Right lung (tissue), 5 donors: ENCODE results near the gene SUFU. TPM values are rescaled to one million over a fixed set of nuclear protein-coding genes. Genes with fewer than 3 reads are reported as not detected.
"Not testable (repeated sequence)": the region's sequence is repeated elsewhere in the genome, so short reads cannot be mapped to it uniquely, and the experiment has no call there.

Source experiments
- DNase-seq, 2 donors: peaks; one replicate each; pipeline ENCODE4 v3.0.0-alpha.2; 2013
- polyA plus RNA-seq, 5 donors: library from polyadenylated mRNA; unstranded; fragments of 120-200 nt; gene quantifications; one replicate each; pipeline versions ENCODE4 v1.2.1 to v1.2.3, GENCODE V29; 2013; ENCODE audit warnings: inconsistent platforms in 1 of 5, low replicate concordance in 1 of 5; ENCODE audit not compliant: insufficient read length in 5 of 5, insufficient read depth in 1 of 5

The SUFU gene
- polyA plus RNA-seq, 5 donors: 22.0 to 29.7 (median 27.2) TPM

DNA sequence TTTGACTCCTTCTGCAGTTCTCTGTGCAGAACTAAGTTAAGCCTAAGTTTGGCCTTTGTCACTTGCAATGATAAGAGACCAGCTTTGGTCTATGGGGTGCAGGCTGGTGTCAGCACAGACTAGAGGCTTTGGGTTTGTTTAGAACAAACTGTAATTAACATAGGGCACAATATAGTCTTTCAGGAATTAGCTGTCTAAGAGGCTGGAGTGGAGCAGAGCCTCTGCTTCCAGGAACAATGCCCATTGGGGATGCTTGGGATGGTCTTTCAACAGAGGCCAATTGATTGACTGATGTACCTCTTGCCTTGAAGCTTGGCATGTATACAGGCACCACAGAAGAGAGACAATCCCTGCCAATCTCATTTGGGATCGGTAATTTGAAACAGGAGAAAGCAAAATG is 4.7 kb downstream of the SUFU start:
- no peak for DNase-seq

DNA sequence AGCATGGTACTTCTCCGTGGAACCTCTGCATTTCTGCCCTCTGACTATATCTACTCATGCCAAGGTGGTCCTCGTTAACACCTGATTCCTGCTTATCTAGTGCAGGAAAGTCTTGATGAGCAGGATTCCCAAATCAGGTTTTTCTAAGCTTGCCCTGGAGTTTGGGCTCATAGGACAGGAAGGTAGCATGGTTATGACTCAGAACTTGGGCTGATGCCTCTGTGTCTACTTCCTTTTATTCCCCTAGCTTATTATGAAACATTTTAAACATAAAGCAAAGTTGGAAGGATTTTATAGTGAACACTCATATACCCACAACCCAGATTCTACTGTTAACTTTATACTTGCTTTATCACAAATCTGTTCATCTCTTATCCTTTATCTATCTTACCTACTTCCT is 5.6 kb downstream of the SUFU start:
- no peak for DNase-seq

DNA sequence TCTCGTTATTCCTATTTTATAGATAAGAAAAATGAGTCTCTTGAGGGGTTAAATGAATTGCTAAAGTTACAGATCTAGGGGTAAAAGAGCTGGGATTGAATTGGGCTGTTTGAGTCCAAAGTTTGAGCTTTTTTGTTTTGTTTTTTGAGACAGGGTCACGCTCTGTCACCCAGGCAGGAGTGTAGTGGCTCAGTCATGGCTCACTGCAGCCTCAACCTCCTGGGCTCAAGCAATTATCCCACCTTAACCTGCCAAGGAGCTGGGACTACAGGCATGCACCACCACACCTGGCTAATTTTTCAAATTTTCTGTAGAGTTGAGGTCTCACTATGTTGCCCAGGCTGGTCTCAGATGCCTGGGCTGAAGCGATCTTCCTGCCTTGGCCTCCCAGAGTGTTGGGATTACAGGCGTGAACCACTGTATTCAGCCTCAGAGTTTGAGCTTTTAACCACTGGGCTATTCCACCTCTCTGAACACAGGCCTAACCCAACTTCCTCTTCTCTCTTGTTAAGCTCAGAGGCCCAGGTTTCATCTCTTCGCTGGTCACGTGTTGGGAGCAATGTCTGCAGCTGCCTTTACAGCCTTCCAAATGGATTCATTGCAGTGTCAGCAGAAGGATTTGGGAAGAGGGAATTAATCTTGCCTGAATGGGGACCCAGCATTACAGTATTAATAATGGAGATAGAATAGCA is 8.0 kb downstream of the SUFU start:
- DNase-seq: no peak

DNA sequence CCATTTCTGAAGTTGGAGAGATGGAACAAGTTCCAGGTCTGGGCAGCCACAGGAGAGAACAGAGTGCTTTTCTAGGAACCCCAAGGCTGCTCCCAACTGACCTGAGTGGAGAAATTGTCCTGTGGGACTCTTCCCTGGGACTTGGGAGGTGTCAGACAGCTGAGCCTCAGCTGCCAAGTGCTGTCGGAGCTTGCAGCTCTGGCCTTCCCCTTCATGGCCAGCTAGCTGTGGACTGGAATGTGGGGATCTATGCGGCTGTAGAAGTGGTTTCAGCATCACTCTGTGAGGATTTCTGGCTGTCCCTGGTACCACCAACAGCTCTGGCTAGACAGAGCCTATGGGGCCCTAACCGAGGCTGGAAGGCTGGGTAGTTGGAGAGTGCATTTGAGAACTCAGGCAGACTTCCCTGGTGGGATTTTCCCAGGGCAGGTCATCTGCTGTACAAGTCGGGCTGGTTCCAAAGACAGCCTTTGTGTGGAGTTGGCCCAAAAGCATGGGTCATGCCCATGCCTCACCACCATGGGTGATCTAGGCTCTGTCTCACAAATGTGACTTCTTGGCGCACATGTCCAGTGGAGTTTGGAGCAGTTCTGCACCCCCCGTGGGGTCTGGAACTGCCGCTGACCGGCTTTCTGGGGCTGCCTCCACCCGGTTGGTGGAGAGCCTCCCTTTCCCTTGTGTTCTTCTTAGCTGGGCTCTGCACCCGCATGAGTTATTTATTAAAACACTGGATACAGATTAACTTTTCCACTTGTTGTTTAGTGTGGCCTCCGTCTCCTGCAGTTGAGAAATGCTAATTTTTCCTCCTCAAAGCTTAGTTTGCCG is 10.9 kb downstream of the SUFU start:
- DNase-seq: no peak

DNA sequence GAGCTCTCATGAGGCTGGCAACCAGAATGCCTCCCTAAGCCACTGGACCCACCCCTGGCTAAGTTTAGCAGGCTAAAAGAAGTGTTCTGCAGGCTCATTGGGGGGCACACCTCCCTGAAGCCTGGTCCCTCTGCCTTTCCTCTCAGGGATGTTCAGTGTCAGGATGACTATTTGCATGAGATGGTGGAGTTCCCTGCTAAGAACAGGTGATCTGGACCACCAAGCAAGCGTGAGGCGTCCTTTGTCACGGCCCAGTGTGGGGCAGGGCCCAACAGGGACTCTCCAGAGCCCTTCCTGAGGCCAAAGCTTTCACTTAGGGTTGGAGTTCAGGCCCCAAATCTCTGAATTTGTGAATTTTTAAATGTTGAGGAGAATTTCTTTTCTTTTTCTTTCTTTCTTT is 12.0 kb downstream of the SUFU start:
- no peak for DNase-seq

DNA sequence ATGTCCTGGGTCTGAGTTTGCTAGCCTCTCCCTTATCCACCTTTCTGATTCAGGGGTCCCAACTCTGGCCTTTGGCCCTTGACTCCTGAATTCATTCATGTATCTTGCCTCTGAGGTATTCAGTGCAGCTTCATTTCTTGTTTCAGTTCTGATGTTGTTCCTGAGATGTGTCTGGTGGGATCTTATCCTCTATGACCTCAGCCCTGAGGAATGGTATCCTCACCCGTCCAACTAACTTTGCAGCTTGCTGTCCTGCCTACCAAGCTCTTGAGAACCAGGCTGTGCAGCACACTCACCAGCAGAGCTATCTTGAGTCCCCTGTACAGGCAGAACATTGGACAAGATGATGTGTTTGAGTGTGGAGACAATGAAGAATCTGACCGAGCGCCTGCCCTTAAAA is 13.8 kb downstream of the SUFU start:
- no peak for DNase-seq

GRCh38 chr10:102519246-102519825 is 15.6 kb downstream of the SUFU start:
- DNase-seq: no peak

DNA sequence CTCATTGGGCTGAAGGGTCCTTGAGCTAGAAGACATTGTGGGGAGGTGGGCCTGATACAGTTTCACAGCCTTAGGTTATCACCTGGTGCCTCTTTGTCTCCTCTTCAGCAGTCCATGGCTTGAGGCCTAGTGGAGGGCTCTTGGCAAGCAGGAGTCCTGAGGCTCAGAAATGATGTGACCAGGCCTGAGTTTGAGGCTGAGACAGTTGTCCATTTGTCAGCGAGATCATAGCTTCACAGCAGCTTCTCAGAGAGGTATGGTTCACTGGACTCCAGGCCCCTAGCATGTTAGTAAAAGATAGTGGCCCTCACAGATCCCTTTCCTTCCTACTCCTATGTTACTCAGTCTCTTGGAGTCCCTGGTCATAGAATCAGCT is 19.1 kb downstream of the SUFU start:
- no peak for DNase-seq

GRCh38 chr10:102523250-102524029 is 19.7 kb downstream of the SUFU start:
- no peak for DNase-seq

DNA sequence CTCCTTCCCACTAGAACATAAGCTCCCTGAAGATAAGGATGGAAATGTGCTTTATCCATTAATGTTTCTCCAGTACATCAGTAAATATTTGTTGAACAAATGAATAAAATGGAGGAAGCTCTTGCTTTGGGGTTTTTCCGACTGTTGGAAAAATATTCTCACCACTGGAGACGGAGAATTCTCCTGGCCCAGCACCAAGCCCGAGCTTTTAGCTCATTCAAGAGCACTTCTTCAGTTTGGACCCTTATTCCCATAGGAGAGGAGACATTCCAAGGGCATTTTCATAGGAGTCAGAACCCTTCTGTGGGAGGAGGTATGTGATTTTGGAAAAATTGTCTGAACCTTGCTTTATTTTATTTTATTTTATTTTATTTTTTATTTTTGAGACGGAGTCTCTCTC is 21.0 kb downstream of the SUFU start:
- no peak for DNase-seq

DNA sequence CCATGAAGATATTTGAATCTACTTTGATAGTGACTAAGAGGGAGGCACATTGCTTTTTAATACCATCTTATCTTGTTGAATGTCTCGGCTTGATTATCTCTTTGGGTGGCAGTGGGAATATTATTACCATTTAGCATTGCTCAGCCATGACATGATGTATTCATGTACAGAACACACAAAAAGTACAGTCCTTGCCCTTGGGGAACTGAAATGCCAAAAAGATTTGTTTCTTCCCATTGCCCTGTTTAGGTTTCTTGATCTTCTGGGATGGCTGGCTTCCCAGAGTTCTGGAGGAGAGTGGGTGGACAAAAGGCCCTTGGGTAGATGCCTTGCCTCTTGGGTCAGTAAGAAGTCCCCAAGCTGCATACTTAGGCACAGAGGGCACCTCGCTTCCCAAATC is 23.8 kb downstream of the SUFU start:
- no peak for DNase-seq

DNA sequence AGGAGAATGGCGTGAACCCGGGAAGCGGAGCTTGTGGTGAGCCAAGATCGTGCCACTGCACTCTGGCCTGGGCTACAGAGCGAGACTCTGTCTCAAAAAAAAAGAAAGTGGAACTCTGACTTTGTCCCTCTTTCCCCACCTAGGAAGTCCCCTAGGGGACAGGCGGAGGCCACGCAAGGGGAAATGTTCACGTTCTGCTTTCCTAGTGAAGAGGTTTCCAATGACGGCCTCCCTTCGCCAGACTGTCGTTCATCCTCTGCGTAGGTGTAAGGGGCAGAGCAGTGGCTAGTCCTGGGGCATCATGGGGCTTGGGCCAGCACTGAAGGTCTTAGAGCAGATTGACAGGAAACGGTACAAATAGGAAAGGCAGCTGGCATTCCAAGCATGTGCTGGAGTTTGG is 30.6 kb downstream of the SUFU start:
- no peak for DNase-seq

DNA sequence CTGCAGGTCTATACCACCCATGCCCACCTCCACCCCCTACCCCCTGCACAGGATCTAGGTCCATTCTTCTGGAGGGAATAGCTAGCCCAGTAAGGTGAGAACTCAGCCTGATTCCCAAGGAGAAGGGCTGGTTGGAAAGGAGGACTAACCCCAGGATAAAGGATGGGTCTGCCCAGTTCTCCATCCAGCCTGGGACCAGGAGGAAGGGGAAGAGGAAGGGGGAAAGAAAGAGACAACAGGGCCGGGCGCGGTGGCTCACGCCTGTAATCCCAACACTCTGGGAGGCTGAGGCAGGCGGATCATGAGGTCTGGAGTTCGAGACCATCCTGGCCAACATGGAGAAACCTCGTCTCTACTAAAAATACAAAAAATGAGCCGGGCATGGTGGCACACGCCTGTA is 31.2 kb downstream of the SUFU start:
- not testable (repeated sequence) for DNase-seq

DNA sequence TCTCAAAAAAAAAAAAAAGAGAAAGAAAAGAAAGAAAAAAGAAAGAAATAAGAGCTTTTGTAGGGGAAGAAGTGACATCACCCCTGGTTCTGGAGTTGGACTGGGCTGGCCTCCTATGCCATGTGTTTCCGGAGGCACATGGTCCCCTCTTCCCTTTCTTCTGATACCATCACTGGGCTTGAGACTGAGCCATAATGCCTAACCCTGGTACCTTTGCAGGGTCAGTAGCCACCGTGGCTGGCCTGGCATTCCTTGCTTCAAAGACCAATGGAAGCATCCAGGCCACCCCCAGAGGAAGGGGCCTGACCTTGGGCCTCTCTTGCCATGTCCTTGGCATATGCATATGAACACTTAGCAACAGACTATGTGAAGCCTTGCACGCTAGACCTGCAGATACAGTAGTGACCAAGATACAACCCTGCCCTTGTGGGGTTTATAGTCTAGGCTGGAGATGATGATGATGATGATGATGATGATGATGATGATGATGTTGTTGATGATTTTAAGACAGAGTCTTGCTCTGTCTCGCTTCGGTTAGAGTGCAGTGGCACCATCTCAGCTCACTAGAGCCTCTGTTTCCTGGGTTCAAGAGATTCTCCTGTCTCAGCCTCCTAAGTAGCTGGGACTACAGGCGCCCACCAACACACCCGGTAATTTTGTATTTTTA is 31.8 kb downstream of the SUFU start:
- DNase-seq: no peak

DNA sequence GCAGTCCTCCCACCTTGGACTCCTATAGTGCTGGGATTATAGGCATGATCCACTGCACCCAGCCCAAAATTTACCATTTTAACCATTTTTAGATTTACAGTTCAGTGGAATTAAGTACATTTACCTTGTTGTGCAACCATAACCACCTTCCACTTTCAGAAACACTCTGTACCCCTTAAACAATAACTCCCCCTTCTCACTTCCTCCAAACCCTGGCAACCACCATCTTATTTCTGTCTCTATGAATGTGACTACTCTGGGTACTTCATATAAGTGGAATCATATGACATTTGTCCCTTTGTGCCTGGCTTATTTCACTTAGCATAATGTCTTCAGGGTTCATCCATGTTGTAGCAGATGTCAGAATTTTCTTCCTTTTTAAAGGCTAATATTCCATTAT is 33.6 kb downstream of the SUFU start:
- DNase-seq: no peak

GRCh38 chr10:102537948-102538347 is 34.2 kb downstream of the SUFU start:
- no peak for DNase-seq

DNA sequence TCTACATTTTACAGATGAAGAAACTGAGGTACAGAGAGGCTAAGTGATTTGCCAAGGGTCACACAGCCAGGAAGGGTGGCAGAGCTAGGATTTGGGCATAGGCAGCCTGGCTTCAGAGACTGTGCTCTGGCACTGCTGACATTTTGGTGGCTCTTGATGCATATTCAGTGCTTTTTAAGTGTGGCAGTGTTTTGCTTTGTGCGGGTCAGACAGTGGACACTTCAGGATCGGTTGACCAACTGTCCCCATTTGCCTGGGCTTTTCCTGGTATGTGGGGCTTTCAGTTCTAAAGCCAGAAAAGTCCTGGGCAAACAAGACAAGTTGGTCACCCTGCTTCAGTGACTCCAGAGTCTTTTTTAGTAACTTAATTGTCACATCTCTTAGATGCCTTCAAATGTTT is 35.0 kb downstream of the SUFU start:
- DNase-seq: no peak

GRCh38 chr10:102540023-102540422 is 36.3 kb downstream of the SUFU start:
- no peak for DNase-seq

DNA sequence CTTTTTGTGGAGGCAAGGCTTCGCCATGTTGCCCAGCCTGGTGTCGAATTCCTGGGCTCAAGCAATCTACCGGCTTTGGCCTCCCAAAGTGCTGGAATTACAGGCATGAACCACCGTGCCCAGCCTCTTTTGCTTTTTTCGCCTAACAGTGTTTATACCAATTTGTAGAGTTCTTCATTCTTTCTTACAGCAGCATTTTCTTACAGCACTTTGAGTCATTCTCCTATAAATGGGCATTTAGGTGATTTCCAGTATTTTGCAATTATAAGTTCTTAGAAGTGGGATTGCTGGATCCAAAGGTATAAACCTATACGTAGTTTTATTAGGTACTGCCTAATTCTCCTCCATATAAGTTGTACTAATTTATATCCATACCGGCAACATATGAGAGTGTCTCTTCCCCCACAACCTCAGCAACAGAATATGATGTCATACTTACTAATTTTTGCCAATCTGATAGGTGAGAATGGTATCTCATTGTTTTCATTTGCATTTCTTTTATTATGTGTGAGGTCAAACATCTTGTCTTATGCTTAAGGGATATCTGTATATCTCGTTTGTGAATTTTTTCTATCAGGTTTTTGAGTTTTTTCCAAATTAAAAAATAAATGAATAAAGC is 39.1 kb downstream of the SUFU start:
- no peak for DNase-seq

- no peak for DNase-seq
Observed at GRCh38 chr10:102545265-102545871, 41.6 kb downstream of the SUFU start.

DNA sequence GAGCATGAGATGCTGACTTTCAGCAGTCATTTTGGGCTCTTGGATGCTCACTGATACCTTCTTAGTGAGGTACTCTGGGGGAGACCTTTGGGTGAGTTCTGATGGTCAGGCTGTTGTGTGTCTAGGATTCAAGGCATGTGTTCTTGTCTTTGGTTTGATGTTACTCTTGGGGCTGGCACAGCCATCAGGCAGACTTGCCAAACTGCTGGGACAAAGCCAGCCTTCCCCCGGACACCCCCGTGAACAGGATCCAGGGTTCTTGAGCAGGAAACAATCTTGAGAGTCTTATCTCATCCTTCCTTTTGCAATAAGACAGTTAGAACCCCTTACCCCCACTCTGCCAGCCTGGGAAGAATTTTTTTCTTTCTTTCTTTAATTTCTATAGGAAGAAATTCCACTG is 42.2 kb downstream of the SUFU start:
- DNase-seq: no peak
